TTC549 (cell line): ENCODE measurements around the gene PLIN5.
"Not testable (repeated sequence)": the region's sequence is repeated elsewhere in the genome, so short reads cannot be mapped to it uniquely, and the experiment has no call there.

Experiments used
- FAIRE-seq: peaks from 2 replicates; lab custom pipeline; 2012; peaks lifted over from hg19 to GRCh38; lab: Jason Lieb, UNC

PLIN5 gene

GRCh38 chr19:4542896-4543841 lies 8.1 kb upstream of the PLIN5 start:
- no peak for FAIRE-seq

GRCh38 chr19:4541806-4542145 lies 6.8 kb upstream of the PLIN5 start:
- not testable (repeated sequence) for FAIRE-seq

GRCh38 chr19:4541114-4541805 lies 6.2 kb upstream of the PLIN5 start:
- no peak for FAIRE-seq

GRCh38 chr19:4539693-4540581 lies 4.9 kb upstream of the PLIN5 start, which contains the start of gene LRG1:
Gene LRG1, minus strand, starts transcription at chr19:4540036. Its CDS starts 23 bp downstream, at chr19:4540013.
- FAIRE-seq, result no peak

- no peak for FAIRE-seq
These were observed 4.2 kb upstream of the PLIN5 start for GRCh38 chr19:4539169-4539692.

- FAIRE-seq, result no peak
These were observed 3.6 kb upstream of the PLIN5 start for GRCh38 chr19:4538601-4538954.

GRCh38 chr19:4537953-4538600 lies 3.1 kb upstream of the PLIN5 start:
- FAIRE-seq, result no peak

- no peak for FAIRE-seq
These were observed 1.8 kb upstream of the PLIN5 start for GRCh38 chr19:4536798-4537197.

GRCh38 chr19:4533835-4534424 lies 1.1 kb downstream of the PLIN5 start:
- no peak for FAIRE-seq

GRCh38 chr19:4533334-4533733 lies 1.7 kb downstream of the PLIN5 start:
- FAIRE-seq, result no peak

GRCh38 chr19:4531562-4532165 lies 3.4 kb downstream of the PLIN5 start:
- no peak for FAIRE-seq

- FAIRE-seq, result no peak
These were observed 5.0 kb downstream of the PLIN5 start for GRCh38 chr19:4529924-4530522.

- FAIRE-seq, result no peak
These were observed 6.2 kb downstream of the PLIN5 start for GRCh38 chr19:4528843-4529242.

GRCh38 chr19:4527377-4527776 lies 7.6 kb downstream of the PLIN5 start:
- not testable (repeated sequence) for FAIRE-seq

- FAIRE-seq, result no peak
These were observed 9.4 kb downstream of the PLIN5 start for GRCh38 chr19:4525563-4526002.

GRCh38 chr19:4524808-4525562 lies 10.0 kb downstream of the PLIN5 start:
- FAIRE-seq, result no peak

GRCh38 chr19:4523306-4524110 lies 11.5 kb downstream of the PLIN5 start:
- no peak for FAIRE-seq

GRCh38 chr19:4522291-4523002 lies 12.6 kb downstream of the PLIN5 start:
- FAIRE-seq, result no peak
